Measurements from ENCODE around the gene SERPINB6.
"Not testable (repeated sequence)": the region's sequence is repeated elsewhere in the genome, so short reads cannot be mapped to it uniquely, and the experiment has no call there.

SERPINB6 gene

GRCh38 chr6:2998998-2999617 lies 27.7 kb upstream of the SERPINB6 start:
- peak; percentile 71 to 78 for DNase-seq

- not testable (repeated sequence) for DNase-seq
Measured at GRCh38 chr6:2998249-2998997, 27.1 kb upstream of the SERPINB6 start.

- no peak for DNase-seq
Measured at GRCh38 chr6:2993755-2994317, 22.5 kb upstream of the SERPINB6 start.

DNA sequence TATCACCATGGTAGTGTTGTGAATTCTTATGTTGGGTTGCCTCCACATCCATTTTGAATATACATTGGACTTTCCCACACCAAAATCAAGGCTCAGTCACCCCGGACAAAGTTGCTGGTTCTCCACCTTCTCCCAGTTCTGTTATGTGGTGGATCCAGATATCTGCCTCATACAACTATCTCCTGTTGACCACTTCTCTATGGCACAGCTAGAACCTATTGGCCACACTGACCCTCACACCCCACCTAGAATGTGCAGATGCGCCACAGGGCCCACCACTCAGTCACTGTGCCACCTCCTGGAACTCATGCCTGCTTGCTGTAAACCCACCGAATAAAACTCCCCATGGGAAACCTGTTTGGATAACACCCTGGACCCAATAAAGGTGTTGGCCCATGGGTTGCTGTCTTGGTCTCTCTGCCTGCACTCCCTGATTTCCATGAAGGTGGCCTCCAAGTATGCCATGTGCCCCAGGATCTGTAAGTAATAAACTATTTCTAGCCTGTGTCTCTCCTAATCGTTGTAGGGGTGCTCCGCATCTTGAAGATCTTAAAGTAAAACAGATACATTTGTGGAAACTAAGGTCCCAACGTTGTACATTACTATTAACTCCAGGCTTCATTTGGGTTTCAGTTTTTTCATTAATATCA lies 21.1 kb upstream of the SERPINB6 start:
- DNase-seq = no peak

DNA sequence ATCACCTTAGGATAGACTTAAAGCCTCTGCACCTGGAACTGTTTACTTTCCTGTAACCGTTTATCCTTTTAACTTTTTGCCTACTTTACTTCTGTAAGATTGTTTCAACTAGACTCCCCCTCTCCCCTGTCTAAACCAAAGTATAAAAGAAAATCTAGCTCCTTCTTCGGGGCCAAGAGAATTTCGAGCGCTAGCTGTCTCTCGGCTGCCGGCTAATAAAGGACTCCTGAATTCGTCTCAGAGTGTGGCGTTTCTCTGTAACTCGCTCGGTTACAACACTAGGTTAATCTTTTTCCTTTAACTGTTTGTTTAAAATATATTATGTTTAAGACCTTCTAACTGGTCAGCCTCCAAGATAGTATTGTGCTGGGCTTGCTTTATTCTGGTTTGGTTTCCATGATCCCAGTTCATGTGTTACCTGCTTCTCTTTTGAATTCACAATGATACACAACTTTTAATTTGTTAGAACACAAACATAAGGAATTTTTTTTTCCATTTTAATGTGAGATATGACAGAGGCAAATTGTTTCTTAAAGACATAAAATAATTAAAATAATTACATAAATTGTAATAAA lies 19.7 kb upstream of the SERPINB6 start:
- DNase-seq = peak in 1 of 2 experiments; percentile 42

DNA sequence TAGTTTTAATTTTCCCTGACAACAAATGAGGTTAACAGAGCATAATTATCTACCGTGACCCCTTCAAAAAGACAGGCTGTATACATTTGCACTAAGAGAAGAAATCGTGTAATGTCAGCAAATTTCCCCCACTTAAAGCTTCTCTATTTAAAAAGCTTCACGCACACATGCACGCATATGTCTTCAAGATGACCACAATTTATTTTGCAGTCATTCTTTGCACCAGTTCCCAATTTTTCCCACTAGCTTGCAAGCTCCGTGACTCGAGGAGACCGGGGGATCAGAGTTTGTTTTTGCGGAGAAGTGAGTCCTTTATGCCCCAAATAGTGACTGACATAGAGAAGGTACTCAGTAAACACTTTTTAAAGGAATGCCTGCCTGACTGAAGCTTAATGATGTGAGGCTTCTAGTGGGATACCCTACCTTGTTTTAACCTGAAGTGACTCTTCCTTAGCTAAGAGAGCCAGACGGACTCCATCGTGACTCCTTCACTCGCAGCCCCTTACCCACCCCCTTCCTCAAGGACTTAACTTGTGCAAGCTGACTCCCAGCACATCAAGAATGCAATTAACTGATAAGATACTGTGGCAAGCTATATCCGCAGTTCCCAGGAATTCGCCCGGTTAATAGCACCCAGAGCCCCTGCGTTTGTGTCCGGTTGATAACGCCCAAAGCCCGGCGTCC lies 19.0 kb upstream of the SERPINB6 start:
- DNase-seq = peak; percentile 26 to 41

- peak; percentile 98 to 99 for DNase-seq
Measured at GRCh38 chr6:2989332-2990247, 18.2 kb upstream of the SERPINB6 start.

- DNase-seq = peak; percentile 81 to 86
Measured at GRCh38 chr6:2988426-2989331, 17.3 kb upstream of the SERPINB6 start.

- DNase-seq = peak; percentile 41 to 55
Measured at GRCh38 chr6:2988094-2988425, 16.7 kb upstream of the SERPINB6 start.

GRCh38 chr6:2986722-2987221 lies 15.4 kb upstream of the SERPINB6 start:
- DNase-seq = no peak

DNA sequence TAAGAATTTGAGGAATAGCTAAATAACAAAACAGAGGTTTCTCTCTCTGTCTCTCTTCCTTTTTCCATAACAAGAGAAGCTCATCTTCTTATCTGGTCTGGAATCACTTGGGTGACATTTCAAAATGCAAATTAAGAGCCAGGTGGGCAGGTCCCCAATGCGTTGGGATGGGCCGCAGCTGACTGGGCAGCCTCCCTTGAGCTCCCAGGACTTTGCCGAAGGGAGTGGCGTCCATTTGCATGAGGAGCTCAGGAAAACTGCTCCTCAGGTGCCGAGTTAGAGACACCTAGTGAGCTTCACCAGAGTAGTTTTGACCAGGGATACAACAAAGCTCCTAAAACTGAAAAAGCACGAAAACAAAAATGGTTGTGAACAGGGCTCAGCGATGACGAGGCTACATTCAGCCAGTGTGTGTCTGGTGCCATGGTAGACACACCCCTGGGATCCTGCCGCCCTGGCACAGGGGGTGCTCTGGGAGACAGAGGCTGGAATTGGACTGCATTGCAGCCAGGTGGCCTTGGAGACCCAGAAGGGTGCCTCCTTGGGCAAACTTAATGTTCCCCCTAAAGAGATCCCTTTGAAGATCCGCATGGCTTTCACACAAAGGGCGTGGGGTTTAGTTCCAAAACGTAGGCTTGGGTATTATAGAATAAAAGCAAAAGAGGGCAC lies 13.5 kb upstream of the SERPINB6 start:
- DNase-seq = no peak

DNA sequence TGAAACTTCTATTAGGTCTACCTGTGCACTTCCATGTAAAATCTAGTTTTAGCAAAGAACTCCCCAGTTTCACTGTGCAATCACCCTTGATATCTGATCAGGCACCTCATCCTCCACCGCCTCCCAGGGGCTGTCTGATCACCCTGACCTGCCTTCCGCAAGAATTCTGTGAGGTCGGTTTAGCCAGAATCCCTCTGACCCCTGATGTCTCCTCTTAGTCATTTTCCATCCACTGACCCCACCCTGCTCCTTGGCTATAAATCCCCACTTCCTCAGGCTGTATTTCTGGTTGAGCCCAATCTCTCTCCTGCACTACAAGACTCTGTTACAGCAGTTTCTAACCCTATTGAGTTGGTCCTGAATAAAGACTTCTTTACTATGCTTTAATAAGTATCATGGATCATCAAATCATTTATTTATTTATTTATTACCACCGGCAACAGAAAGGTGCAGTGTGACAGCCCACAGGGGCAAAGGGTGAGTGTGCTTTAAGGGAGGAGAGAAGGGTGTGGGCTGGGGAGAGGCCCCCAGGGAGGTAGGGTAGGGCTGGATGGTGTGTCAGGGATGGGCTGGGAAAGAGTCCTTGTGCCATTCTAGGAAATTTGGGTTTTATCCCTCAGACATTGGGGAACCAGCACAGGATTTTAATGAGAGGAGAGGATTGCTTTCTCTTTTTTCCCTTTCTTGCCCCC lies 11.2 kb upstream of the SERPINB6 start:
- DNase-seq = no peak

- DNase-seq = no peak
Measured at GRCh38 chr6:2980465-2980855, 9.1 kb upstream of the SERPINB6 start.

DNA sequence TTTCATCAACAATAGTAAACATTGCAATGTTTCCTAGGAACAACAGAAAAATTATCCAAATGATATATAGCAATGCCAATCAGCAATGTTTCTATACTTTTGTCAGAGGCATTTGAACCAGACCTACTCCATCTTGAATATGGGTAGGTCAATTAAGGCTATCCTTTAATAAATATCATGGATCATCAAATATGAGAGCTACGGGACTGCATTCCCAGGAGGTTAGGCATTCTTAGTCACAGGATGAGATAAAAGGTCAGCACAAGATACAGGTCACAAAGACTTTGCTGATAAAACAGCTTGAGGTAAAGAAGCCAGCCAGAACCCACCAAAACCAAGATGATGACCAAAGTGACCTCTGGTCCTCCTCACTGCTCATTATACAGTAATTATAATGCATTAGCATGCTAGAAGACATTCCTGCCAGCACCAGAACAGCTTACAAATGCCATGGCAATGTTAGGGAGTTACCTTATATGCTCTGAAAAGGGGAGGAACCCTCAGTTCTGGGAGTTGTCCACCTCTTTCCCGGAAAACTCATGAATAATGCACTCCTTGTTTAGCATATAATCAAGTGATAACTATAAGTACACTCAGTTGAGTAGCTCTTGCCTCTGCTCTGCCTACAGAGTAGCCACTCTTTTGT lies 8.6 kb upstream of the SERPINB6 start:
- no peak for DNase-seq

- DNase-seq = no peak
Measured at GRCh38 chr6:2978923-2979322, 7.6 kb upstream of the SERPINB6 start.

DNA sequence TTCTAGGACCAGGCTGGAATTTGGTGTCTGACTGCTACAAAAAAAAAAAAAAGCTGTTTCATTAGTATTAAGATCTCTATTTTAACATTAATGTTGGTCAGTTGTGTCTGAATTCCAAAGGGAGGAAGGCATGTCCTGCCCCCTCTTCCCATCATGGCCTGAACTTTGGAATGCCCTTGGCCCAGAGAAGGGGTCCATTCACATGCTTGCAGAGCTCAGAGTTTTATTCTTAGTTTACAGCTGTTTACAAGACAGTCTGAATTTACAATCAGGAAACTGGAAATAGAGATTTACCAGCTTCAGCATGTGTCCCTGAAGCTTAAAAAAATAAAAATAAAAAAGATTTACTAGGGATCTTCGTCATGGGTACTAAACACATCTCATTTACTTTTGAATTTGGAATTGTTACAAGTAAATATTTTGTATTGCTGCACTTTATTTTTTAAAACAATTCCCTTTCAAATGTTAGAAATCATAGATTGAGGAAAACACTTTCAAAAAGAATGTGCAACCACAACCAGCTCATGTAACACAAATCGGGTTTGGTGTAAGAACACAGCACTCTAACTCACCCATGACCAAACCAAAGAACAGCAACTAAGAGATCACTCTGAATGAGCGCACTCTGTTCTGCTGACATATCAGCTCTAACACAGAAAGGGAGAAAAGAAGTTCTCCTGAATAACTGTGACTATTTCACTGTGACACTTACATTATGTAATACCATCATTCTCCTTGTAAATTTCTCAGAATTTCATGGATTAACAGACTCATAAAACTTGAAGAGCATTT lies 6.6 kb upstream of the SERPINB6 start:
- no peak for DNase-seq

GRCh38 chr6:2977290-2977689 lies 5.9 kb upstream of the SERPINB6 start:
- no peak for DNase-seq

DNA sequence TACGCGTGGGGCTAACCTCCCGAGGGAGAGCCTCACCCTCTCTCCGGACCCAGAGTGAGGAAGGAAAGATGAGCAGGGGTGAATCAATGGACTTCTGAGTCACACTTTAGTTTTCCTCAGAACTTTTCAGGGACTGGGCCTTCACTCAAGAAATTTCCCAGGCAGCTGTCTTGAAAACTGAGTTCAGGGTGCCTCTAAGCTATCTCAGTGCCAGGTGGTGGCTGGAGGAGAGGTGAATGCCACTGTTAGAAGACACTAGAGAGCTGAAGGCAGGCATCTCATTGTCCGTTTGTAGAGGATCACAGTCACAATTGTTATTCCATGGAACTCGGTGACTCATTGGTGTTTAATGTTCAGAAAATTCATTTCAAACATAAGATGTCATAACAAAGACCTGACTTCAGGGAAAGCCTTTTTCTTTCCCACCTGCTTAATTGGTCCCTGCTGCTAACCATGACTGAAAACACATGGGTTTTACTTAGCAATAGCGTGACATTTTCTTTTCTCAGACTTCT lies 5.3 kb upstream of the SERPINB6 start:
- no peak for DNase-seq
